NCI-H1694 treated with DMSO at 0.1 percent for 48 hours (cell line): ENCODE measurements around the gene NAGA.

Experiments
- DNase-seq: peaks from one replicate; lab custom pipeline; 2025; lab: John Stamatoyannopoulos, UW

NAGA gene

DNA sequence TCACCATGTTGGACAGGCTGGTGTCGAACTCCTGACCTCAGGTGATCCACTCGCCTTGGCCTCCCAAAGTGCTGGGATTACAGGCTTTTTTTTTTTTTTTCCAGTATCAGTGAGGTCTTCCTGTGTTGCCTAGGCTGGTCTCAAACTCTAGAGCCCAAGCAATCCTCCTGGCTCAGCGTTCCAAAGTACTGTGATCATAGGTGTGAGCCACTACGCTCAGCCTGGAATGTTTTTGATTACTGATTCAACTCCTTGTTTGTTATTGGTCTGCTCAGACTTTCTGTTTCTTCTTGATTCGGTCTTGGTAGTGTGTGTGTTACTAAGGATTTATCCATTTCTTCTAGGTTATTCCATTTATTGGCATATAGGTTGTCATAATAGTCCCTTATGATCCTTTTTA lies 31.3 kb downstream of the NAGA start:
- no peak for DNase-seq

DNA sequence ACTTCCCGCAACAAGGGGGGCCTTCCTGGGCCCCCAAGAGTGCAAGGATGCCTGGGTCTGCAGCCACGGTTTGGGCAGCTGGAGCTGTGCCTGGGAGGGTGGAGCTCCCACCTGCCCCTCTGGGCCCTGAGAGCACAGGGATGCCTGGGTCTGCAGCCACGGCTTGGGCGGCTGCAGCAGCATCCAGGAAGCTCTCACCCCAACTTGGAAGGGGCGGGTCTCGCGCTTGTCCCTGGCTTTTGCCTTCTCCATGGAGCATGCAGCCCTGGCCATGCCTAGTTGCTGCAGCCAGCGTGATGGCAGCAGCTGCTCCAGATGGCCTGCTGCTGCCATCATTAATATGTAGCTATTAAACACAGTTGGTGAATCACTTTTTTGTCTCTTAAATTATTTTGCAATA lies 35.4 kb downstream of the NAGA start:
- no peak for DNase-seq

DNA sequence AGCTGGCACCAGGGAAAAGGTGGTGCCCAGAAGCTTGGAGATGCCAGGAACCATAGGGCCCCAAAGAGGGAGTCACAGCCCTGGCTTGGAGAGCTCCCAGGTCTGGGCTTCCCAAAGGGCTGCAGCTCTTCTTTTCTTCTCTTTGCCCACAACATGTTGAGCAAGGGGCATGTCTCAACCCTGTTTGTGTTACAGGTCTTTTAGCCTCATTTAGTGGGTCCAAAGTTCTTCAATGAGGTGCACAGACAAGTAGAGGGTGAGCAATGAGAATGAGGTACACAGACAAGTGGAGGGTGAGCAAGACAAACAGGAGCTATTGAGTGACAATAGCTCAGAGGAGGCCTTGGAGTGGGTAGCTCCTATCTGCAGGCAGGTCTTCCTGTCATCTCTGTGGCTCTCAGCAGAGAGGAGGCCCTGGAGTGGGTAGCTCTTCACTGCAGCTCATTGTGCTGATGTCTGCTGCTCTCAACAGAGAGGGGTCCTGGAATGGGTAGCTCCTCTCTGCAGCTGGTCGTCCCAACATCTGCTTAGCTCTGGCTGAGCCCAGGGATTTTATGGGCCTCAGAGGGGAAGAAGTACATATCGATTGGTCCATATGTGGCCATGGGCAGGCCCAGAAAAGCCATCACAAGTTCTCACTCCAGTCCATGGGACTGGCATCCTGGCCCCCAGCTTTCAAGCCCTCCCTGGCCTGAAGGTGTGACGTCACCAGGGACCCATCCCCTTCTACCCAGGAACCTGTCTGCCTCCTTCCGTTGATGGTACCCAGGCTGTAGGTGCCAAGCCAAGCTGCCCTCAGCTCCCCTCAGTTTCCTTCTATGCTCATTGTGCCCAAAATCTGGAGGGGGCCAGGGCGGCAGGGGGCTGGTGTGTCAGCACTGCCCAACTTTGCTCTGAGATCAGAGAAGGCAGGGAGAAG lies 37.1 kb downstream of the NAGA start:
- DNase-seq, result no peak

DNA sequence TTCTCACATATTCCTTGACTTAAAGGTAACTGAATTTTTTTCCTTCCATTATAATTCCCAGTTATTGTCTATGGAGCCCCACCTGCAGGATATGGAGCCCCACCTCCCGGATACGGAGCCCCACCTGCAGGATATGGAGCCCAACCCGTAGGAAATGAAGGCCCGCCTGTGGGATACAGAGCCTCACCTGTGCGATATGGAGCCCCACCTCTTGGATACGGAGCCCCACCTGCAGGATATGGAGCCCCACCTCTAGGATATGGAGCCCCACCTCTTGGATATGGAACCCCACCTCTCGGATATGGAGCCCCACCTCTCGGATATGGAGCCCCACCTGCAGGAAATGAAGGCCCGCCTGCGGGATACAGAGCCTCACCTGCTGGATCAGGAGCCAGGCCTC lies 43.9 kb downstream of the NAGA start:
- no peak for DNase-seq

DNA sequence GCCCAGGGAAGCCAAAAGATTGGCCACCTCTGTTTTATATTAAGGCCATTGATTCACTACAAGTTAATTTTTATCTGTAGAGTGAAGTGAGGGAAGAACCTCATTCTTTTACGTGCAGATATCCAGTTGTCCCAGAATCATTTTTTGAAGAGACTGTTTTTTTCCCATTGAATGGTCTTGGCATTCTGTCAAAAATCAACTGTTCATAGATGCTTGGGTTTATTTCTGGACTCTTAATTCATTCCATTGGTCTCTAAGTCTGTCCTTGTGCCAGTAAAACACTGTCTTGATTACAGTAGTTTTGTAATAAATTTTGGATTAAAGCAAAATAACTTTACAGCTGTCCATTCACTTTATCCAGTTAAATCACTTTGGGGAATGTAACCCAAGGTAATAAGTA lies 45.2 kb downstream of the NAGA start:
- DNase-seq, result no peak

DNA sequence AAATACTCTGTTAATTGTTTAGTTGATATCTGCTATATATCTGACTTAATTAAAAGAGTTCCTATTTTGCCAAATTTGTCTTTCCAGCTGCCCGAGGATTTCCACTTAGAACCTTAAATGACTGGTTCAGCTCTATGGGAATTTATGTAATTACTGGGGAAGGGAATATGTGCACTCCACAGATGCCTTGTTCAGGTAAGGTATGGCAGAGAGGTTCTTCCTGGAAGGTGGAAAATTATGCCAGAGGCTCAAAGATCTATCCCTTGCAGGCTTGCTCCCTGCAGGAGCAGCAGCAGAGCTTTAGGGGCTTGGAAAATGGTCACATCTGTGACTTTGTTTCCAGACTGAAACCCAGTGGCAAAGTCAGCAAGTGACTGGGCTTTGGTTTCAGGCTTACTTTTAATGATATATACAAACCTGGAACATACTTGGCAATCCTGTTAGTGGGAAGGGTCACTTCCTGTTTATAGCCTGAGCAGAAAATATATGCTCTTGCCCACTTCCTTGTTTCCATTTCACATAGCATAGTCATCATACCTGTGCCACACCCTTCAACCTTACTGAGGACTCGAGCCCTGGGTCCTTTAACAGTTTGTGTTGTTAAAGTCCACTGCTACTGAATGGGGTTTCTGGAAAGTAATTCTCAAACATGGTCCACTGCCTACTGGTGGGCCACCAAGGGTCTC lies 48.3 kb downstream of the NAGA start:
- DNase-seq, result no peak

DNA sequence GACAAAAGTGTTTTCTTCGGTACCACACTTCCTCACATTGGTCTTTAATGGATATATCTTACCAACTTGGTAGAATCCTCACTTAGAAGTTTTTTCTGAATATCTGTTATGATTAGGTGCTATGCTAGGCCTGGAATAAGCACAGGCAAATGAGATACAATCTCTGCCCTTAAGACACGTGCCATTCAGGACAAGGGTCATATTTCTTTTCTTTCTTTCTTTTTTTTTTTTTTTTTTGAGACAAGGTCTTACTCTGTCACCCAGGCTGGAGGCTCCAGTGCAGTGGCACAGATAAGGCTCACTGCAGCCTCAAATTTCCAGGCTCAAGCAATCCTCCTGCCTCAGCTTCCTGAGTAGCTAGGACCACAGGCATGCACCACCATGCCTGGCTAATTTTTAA lies 49.0 kb downstream of the NAGA start:
- no peak for DNase-seq

DNA sequence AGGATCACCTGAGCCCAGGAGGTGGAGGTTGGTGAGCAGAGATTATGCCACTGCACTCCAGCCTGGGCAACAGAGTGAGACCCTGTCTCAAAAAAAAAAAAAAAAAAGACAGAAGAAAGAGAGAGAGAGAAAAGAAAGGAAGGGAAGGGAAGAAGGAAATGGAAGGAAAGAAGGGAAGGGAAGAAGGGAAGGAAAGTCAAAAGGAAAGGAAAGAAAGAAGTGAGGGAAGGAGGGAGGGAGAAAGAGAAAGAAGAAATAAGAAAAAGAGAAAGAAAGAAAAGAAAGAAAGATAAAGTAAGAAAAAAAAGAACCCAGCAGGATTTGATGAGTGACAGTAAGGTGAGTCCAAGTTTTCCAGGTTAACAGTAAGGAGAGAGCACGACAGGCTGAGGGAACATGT lies 52.4 kb downstream of the NAGA start:
- DNase-seq, result no peak

DNA sequence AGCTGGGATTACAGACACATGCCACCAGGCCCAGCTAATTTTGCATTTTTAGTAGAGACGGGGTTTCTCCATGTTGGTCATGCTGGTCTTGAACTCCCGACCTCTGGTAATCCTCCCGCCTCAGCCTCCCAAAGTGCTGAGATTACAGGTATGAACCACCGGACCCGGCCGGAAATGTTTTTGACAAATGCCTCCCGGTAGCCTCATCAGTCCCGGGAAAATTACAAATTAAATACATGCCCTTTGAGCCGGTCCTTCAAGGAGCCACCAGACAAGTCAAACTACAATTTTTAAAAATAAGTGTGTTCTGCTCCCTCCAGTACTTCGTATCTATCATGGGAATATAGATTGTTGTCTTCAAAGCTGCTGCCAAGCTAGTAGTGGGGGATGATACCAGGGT lies 54.5 kb downstream of the NAGA start:
- DNase-seq, result no peak

DNA sequence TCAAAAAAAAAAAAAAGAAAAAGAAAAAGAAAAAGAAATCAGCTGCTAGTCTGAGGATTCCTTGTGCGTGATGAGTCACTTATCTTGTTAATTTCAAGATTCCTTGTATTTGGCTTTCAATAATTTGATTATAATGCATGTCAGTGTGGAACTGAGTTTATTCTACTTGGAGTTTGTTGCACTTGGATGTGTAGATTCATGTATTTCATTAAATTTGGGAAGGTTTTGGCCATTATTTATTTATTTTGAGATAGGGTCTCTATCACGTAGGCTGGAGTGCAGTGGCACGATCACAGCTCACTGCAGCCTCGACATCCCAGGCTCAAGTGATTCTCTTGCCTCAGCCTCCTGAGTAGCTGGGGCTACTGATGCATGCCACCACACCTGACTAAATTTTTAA lies 57.2 kb downstream of the NAGA start:
- no peak for DNase-seq

DNA sequence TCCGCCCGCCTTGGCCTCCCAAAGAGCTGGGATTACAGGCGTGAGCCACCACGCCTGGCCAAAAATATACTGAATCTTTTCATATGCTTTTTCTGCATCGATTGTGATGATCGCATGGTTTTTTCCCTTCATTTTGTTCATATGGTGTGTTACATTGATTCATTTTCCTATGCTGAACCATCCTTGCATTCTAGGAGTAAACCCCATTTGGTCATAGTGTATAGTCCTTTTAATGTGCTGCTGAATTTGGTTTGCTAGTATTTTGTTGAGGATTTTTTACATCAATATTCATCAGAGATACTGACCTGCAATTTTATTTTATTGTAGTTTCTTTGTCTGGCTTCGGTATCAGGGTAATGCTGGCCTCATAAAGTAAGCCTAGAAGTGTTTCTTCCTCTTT lies 59.8 kb downstream of the NAGA start:
- no peak for DNase-seq
